Tibial artery (tissue), 4 donors: Measurements from ENCODE around the gene KIF1C.

Source experiments
- DNase-seq, 2 donors: peaks; one replicate each; pipeline ENCODE4 v3.0.0-alpha.2; 2019
- H3K27ac ChIP-seq, 2 donors: fragments of 200-600 bp; sonication (generic) in 1 of 2; 1 replicate in 1 of 2; 2 replicates in 1 of 2; pipeline ENCODE4 v1.5.1; 2018 to 2019; ENCODE audit warnings: mild to moderate bottlenecking in 1 of 2
- H3K27me3 ChIP-seq, 2 donors: fragments of 200-600 bp; sonication (generic) in 1 of 2; one replicate each; pipeline versions ENCODE4 v1.5.1 to v1.6.0; 2016 to 2019
- H3K36me3 ChIP-seq, 3 donors: fragments of 200-600 bp; sonication (generic) in 2 of 3; one replicate each; pipeline ENCODE4 v1.5.1; 2016 to 2019; ENCODE audit warnings: mild to moderate bottlenecking in 2 of 3
- H3K4me1 ChIP-seq, 4 donors: fragments of 200-600 bp; sonication (generic) in 2 of 4; 1 replicate in 3 of 4; 2 replicates in 1 of 4; pipeline ENCODE4 v1.5.1; 2016 to 2019
- H3K4me3 ChIP-seq, 2 donors: fragments of 200-600 bp; sonication (generic) in 1 of 2; 1 replicate in 1 of 2; 2 replicates in 1 of 2; pipeline ENCODE4 v1.5.1; 2018 to 2019; ENCODE audit warnings: mild to moderate bottlenecking in 2 of 2
- H3K9me3 ChIP-seq, 3 donors: fragments of 200-600 bp; sonication (generic) in 1 of 3; one replicate each; pipeline ENCODE4 v1.5.1; 2016 to 2019
- intact Hi-C: fragments of 100-400 bp; cut with DNase I; formaldehyde crosslinking; loops from one replicate; pipeline ENCODE4 v1.15.0; 2023; ENCODE audit warnings: low total_unique reads
- TF ChIP-seq, protein P1 (sequence below), 2 experiments: fragments of 200-600 bp in 1 of 2; fragments of 450-650 bp in 1 of 2; IDR thresholded peaks; one replicate each; pipeline ENCODE4 v1.5.1; 2017 to 2019; ENCODE audit warnings: antibody characterized with exemption in 2 of 2, mild to moderate bottlenecking in 1 of 2, moderate library complexity in 1 of 2

The KIF1C gene

DNA sequence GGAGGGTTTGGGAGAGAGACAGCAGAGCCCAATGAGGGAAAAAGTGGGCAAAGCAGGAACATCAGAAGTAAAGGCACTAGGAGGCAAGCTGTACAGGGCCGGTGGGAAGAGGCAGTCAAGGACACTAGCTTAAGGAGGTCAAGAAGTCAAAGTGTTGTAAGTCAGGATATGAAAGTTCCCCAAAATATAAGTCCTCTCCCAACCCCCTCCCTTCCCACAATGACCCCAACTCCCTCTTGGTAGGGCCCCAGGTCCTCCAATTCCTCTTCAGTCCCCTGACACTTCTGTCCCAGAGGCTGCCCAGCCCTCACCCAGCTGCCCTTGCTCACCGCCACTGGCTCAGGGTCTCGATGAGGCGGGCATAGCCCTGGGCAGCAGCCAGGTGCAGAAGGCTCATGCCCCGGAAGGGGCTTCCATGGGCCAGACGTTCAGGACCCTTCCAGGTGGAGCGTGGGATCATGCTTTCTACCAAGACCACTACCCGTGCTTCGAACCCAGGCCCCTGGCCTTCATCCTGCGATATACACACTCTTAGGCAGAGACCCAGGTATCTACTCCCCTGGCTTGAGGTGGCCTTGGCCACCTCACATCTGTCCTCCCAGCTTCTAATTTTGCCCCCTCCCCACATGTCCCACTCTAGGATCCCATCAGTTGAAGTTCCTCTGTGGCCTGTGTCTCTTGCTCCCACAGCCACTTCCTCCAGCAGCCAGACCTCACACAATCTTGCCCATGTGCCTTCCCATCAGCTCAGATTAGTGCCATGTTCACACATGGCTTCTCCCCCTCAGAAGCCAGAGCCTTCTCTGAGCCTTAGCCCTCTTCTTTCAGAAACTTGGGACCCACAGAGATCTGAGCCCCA lies 24.3 kb upstream of the KIF1C start:
- peaks cover 0 to 17% (median 16%) of the 10 kb centered on the region in 4 donors for H3K4me1 ChIP-seq
- intact Hi-C loops: no loop called here
- H3K27ac ChIP-seq: peak overlapping the region; percentile 15 to 35
- TF ChIP-seq, protein P1, sequence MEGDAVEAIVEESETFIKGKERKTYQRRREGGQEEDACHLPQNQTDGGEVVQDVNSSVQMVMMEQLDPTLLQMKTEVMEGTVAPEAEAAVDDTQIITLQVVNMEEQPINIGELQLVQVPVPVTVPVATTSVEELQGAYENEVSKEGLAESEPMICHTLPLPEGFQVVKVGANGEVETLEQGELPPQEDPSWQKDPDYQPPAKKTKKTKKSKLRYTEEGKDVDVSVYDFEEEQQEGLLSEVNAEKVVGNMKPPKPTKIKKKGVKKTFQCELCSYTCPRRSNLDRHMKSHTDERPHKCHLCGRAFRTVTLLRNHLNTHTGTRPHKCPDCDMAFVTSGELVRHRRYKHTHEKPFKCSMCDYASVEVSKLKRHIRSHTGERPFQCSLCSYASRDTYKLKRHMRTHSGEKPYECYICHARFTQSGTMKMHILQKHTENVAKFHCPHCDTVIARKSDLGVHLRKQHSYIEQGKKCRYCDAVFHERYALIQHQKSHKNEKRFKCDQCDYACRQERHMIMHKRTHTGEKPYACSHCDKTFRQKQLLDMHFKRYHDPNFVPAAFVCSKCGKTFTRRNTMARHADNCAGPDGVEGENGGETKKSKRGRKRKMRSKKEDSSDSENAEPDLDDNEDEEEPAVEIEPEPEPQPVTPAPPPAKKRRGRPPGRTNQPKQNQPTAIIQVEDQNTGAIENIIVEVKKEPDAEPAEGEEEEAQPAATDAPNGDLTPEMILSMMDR (IDR thresholded peaks at IDR 0.05): no peak
- no peak for DNase-seq
- H3K36me3 ChIP-seq: peaks cover 37 to 85% (median 67%) of the 10 kb centered on the region in 3 donors
- H3K9me3 ChIP-seq: no peaks in the 10 kb centered on the region
- H3K27me3 ChIP-seq: no peaks in the 10 kb centered on the region
- H3K4me3 ChIP-seq: no peak overlapping the region

GRCh38 chr17:4974115-4974670 lies 23.6 kb upstream of the KIF1C start:
- no peaks in the 10 kb centered on the region for H3K9me3 ChIP-seq
- H3K4me1 ChIP-seq: peaks cover 0 to 10% (median 9%) of the 10 kb centered on the region in 4 donors
- DNase-seq: no peak
- H3K27me3 ChIP-seq: no peaks in the 10 kb centered on the region
- intact Hi-C loops: no loop called here
- peaks cover 38 to 89% (median 74%) of the 10 kb centered on the region in 3 donors for H3K36me3 ChIP-seq
- TF ChIP-seq, protein P1 (IDR thresholded peaks at IDR 0.05): no peak
- H3K4me3 ChIP-seq: no peak overlapping the region
- H3K27ac ChIP-seq: peak overlapping the region in 1 of 2 donors; percentile 35

DNA sequence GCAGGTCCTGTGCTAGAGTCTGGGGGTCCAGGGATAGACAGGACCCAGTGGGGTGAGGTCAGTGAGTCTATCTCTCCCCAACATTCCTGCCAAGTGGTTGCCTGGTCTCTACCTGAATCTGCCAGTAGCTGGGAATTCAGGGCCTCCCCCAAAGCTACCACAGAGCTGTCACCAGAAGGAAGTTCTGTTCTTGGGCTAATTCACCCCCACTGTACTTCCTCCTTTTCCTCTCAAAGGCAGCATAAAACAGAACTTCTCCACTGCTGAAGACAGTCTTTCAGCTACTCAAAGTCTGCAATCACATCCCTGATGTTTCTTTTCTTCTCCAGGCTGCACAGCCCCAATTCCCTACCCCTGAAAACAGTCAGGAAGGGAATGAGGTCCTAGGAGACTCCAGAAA lies 19.0 kb upstream of the KIF1C start:
- H3K27ac ChIP-seq: no peak overlapping the region

GRCh38 chr17:4980644-4981216 lies 17.0 kb upstream of the KIF1C start:
- H3K9me3 ChIP-seq: no peaks in the 10 kb centered on the region
- intact Hi-C loops: loop anchor here (2.0 to 5.0 kb wide), 2 partner anchors 43 to 82 kb away; no protein-coding TSS in a partner anchor
- TF ChIP-seq, protein P1 (IDR thresholded peaks at IDR 0.05): peak; percentile 74 to 77
- no peak overlapping the region for H3K27ac ChIP-seq
- peaks cover 23 to 95% (median 76%) of the 10 kb centered on the region in 3 donors for H3K36me3 ChIP-seq
- no peaks in the 10 kb centered on the region for H3K27me3 ChIP-seq
- no peak overlapping the region for H3K4me3 ChIP-seq
- DNase-seq: no peak
- peaks cover 0 to 8% (median 0%) of the 10 kb centered on the region in 4 donors for H3K4me1 ChIP-seq

More for the DNA sequence above, 19.0 kb upstream of the KIF1C start:
- Histone ChIP-seq H3K4me3 (no peak overlapping the region), H3K9me3 (no peaks in the 10 kb centered on the region), H3K4me1 (peaks cover 0 to 6% (median 2%) of the 10 kb centered on the region in 4 donors), H3K27me3 (no peaks in the 10 kb centered on the region), H3K36me3 (peaks cover 23 to 96% (median 72%) of the 10 kb centered on the region in 3 donors)
- TF ChIP-seq, protein P1 (IDR thresholded peaks at IDR 0.05): no peak
- intact Hi-C loops: no loop called here
- no peak for DNase-seq

- no peak overlapping the region for H3K4me3 ChIP-seq
- TF ChIP-seq, protein P1 (IDR thresholded peaks at IDR 0.05): no peak
- peaks cover 13 to 80% (median 65%) of the 10 kb centered on the region in 3 donors for H3K36me3 ChIP-seq
- H3K27me3 ChIP-seq: no peaks in the 10 kb centered on the region
- peaks cover 0 to 19% (median 8%) of the 10 kb centered on the region in 4 donors for H3K4me1 ChIP-seq
- intact Hi-C loops: loop anchor here (5.0 kb wide), 1 partner anchor 45 kb away; no protein-coding TSS in a partner anchor
- DNase-seq: no peak
- no peak overlapping the region for H3K27ac ChIP-seq
- H3K9me3 ChIP-seq: no peaks in the 10 kb centered on the region
Observed at GRCh38 chr17:4982305-4982704, 15.4 kb upstream of the KIF1C start.
